Parathyroid adenoma (tissue), 2 donors: ENCODE data around the gene PEMT.

Experiments
- H2AFZ ChIP-seq: fragments of 300-600 bp; sonication (generic); one replicate; pipeline ENCODE4 v1.7.0; 2017; ENCODE audit warnings: antibody characterized with exemption, mild to moderate bottlenecking
- H3K27ac ChIP-seq: fragments of 300-600 bp; sonication (generic); one replicate; pipeline ENCODE4 v1.7.0; 2017
- H3K27me3 ChIP-seq: fragments of 300-600 bp; sonication (generic); one replicate; pipeline ENCODE4 v1.7.0; 2017; ENCODE audit warnings: low read length; ENCODE audit not compliant: control insufficient read depth, insufficient read depth
- H3K36me3 ChIP-seq: fragments of 300-600 bp; sonication (generic); one replicate; pipeline ENCODE4 v1.7.0; 2017; ENCODE audit warnings: low read length; ENCODE audit not compliant: control insufficient read depth, insufficient read depth
- H3K4me1 ChIP-seq: fragments of 300-600 bp; sonication (generic); one replicate; pipeline ENCODE4 v1.7.0; 2017; ENCODE audit warnings: control low read depth
- H3K4me2 ChIP-seq: fragments of 300-600 bp; sonication (generic); one replicate; pipeline ENCODE4 v1.7.0; 2017; ENCODE audit warnings: low read length
- H3K4me3 ChIP-seq: fragments of 300-600 bp; sonication (generic); one replicate; pipeline ENCODE4 v1.7.0; 2017; ENCODE audit warnings: low read depth, low read length
- H3K79me2 ChIP-seq: fragments of 300-600 bp; sonication (generic); one replicate; pipeline ENCODE4 v1.7.0; 2017; ENCODE audit warnings: control low read depth
- H3K9ac ChIP-seq: fragments of 300-600 bp; sonication (generic); one replicate; pipeline ENCODE4 v1.7.0; 2017; ENCODE audit warnings: mild to moderate bottlenecking
- H3K9me3 ChIP-seq: fragments of 300-600 bp; sonication (generic); one replicate; pipeline ENCODE4 v1.7.0; 2017; ENCODE audit warnings: low read length; ENCODE audit not compliant: control insufficient read depth
- TF ChIP-seq, protein P1 (sequence below): fragments of 300-600 bp; sonication (generic); IDR thresholded peaks from one replicate; pipeline ENCODE4 v1.7.0; 2017; ENCODE audit warnings: antibody characterized with exemption, mild to moderate bottlenecking
- donor health status: primary hyperparathyroidism.

The PEMT gene

DNA sequence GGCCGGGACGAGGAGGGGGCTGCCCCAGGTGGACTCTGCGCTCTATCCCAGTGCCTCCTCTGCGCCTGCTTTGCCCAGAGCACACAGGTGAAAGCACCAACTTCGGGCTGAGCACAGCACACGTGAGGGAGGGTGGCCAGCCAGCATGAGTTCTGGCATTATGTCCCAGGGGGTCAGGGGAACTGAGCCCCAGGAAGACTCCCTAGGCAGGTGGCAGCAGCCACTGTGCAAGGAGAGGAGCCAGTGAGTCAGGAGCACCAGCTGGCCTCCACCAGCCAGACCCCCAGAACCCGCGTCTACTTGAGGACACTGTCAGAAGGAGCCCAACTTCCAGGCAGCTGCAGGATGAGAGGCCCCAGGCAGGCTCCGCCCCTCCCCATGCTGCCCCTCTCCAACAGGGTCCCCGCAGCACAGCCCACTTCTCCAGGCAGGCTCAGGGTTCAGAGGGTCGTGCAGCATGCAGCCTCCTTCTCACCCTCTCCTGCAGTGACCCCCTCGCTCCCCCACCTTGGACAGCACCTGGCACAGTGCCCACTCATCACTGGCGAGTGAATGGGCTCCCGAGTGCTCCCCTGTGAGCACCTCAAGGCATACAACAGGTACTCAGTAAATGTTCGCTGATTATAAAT is 51.1 kb downstream of the PEMT start:
- H3K79me2 ChIP-seq: no peaks in the 10 kb centered on the region
- H3K27ac ChIP-seq: no peak overlapping the region
- no peaks in the 10 kb centered on the region for H3K36me3 ChIP-seq
- peaks cover 9% of the 10 kb centered on the region for H3K4me1 ChIP-seq
- H3K9ac ChIP-seq: no peak overlapping the region
- no peaks in the 10 kb centered on the region for H3K9me3 ChIP-seq
- TF ChIP-seq, protein P1, sequence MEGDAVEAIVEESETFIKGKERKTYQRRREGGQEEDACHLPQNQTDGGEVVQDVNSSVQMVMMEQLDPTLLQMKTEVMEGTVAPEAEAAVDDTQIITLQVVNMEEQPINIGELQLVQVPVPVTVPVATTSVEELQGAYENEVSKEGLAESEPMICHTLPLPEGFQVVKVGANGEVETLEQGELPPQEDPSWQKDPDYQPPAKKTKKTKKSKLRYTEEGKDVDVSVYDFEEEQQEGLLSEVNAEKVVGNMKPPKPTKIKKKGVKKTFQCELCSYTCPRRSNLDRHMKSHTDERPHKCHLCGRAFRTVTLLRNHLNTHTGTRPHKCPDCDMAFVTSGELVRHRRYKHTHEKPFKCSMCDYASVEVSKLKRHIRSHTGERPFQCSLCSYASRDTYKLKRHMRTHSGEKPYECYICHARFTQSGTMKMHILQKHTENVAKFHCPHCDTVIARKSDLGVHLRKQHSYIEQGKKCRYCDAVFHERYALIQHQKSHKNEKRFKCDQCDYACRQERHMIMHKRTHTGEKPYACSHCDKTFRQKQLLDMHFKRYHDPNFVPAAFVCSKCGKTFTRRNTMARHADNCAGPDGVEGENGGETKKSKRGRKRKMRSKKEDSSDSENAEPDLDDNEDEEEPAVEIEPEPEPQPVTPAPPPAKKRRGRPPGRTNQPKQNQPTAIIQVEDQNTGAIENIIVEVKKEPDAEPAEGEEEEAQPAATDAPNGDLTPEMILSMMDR: no peak
- H2AFZ ChIP-seq: no peak overlapping the region
- H3K27me3 ChIP-seq: no peaks in the 10 kb centered on the region
- no peak overlapping the region for H3K4me2 ChIP-seq
- no peak overlapping the region for H3K4me3 ChIP-seq

DNA sequence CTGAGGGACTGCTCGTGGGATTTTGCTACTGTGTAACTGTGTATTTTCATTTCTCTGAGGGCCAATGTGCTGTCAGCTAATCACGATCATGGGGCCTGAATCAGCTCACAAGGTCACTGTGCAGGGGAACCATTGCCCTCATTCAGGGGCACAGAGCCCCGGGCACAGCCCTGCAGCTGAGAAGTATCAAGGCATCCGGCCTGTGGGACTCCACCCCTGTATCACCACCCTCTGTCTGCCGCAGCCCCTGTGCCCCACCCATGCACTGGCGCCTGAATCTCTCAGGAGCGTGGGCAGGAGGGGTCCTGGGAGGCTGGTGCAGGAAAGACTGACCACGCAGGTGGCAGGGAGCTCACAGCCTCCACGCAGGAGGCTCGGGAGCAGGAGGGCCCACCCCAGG is 51.9 kb downstream of the PEMT start:
- Histone ChIP-seq H3K9me3 (no peaks in the 10 kb centered on the region), H2AFZ (no peak overlapping the region), H3K79me2 (no peaks in the 10 kb centered on the region), H3K4me1 (peaks cover 9% of the 10 kb centered on the region), H3K27ac (no peak overlapping the region), H3K27me3 (no peaks in the 10 kb centered on the region), H3K4me2 (no peak overlapping the region), H3K4me3 (no peak overlapping the region), H3K9ac (no peak overlapping the region), H3K36me3 (no peaks in the 10 kb centered on the region)
- TF ChIP-seq, protein P1: no peak

DNA sequence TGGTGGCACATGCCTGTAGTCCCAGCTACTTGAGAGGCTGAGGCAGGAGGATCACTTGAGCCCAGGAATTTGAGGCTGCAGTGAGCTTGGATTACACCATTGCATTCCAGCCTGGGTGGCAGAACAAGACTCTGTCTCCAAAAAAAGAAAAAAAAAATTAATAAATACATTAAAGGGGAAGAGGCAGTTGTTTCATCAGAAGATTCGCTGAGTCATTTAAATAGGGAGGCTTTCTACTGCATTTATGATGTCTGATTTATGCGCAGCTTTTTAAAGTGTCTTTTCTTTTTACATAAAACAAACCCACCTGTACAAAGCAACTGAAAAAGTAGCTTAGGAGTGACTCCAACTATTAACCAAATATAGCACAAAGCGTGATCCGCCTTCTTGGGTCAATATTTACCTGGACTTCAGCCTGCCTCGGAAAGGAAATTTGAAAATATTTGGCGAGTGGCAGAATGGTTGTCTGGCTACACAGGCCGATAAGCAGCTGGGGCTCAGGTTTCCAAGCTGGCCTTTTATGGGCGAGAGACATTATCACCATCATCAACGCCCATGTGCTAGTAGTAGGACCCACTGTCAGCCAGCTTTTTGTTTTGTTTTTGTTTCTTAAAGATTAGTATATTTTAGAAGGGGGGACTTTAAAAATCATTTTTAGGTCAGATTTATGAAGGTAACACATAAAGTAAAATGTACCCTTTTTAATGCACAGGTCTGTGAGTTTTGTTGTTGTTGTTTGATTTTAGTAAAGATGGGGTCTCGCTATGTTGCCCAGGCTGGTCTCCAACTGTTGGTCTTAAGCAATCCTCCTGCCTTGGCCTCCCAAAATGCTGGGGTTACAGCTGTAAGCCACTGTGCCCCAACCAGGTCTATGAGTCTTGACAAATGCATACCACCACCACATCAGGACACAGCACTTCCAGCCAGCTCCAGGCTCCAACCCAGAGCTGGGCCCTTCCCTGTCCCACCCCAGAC is 52.8 kb downstream of the PEMT start:
- no peak overlapping the region for H3K9ac ChIP-seq
- no peaks in the 10 kb centered on the region for H3K9me3 ChIP-seq

DNA sequence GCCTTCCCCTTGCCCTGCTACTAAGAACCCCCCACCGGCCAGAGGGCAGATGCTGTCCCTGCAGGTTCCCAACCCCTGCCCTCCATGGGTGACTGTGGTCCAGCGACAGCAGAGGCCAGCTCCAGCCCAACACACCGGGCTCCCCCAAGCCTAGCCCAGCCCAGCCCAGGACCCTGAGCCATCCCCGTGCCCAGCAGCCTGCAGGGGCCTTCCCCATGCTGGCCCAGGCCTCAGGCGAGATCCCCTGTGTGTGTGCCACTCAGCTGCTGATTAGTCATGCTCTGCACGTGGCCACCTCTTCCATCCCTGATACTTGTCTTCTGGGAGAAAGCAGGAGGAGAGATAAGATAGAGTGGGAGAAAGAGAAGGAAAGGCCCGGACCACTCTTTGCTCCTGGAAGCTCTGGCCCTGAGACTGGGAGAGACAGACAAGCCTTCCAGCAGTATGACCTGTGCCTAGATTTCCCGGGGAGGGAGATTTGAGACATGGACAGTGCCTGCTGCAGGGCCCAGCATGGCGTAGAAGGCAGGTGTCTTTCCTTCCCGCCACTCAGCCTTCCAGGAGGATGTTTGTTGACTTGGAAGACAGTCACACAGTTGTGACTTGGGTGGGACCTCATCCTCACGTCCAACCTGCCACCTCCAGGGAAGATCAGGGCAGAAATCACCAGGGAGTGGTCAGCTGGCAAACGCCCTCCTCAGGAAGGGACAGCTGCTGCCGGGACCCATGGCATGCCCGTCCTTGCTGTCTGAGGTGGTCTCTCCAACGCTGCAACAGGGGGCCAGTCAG is 54.0 kb downstream of the PEMT start:
- Histone ChIP-seq H2AFZ (no peak overlapping the region), H3K4me3 (no peak overlapping the region), H3K79me2 (no peaks in the 10 kb centered on the region), H3K9ac (no peak overlapping the region), H3K9me3 (no peaks in the 10 kb centered on the region), H3K4me2 (no peak overlapping the region), H3K4me1 (peaks cover 9% of the 10 kb centered on the region), H3K27me3 (no peaks in the 10 kb centered on the region), H3K27ac (no peak overlapping the region), H3K36me3 (no peaks in the 10 kb centered on the region)
- TF ChIP-seq, protein P1: no peak

More for the DNA sequence above, 52.8 kb downstream of the PEMT start:
- Histone ChIP-seq H3K27ac (no peak overlapping the region), H2AFZ (no peak overlapping the region), H3K4me2 (no peak overlapping the region), H3K27me3 (no peaks in the 10 kb centered on the region), H3K79me2 (no peaks in the 10 kb centered on the region), H3K36me3 (no peaks in the 10 kb centered on the region), H3K4me3 (no peak overlapping the region), H3K4me1 (peaks cover 9% of the 10 kb centered on the region)
- TF ChIP-seq, protein P1: no peak
